Heart left ventricle (tissue), 16 donors: ENCODE results near the gene TBRG1. TPM values are rescaled to one million over a fixed set of nuclear protein-coding genes. Genes with fewer than 3 reads are reported as not detected.

ENCODE experiments used
- ATAC-seq, 4 donors: fragments of 200-7000 bp; cut with Tn5 transposase; one replicate each; pipeline ENCODE4 v1.9.1; 2020 to 2022; ENCODE audit warnings: moderate library complexity in 4 of 4, mild to moderate bottlenecking in 3 of 4, moderate number of reproducible peaks in 1 of 4
- DNase-seq, 5 donors: peaks; one replicate each; pipeline ENCODE4 v3.0.0-alpha.2; 2020
- H3K27ac ChIP-seq, 12 donors: fragments of 200-600 bp; sonication (generic) in 4 of 12; one replicate each; pipeline versions ENCODE4 v1.5.0 to v1.8.0; 2016 to 2022; ENCODE audit warnings: mild to moderate bottlenecking in 2 of 12
- H3K27me3 ChIP-seq, 9 donors: fragments of 200-600 bp; sonication (generic) in 2 of 9; one replicate each; pipeline versions ENCODE4 v1.5.1 to v1.8.0; 2016 to 2022; ENCODE audit warnings: mild to moderate bottlenecking in 3 of 9
- H3K36me3 ChIP-seq, 9 donors: fragments of 200-600 bp; sonication (generic) in 2 of 9; one replicate each; pipeline versions ENCODE4 v1.5.0 to v1.8.0; 2018 to 2022; ENCODE audit warnings: mild to moderate bottlenecking in 2 of 9
- H3K4me1 ChIP-seq, 12 donors: fragments of 200-600 bp; sonication (generic) in 4 of 12; one replicate each; pipeline versions ENCODE4 v1.5.0 to v1.8.0; 2016 to 2022; ENCODE audit warnings: mild to moderate bottlenecking in 3 of 12
- H3K4me3 ChIP-seq, 12 donors: fragments of 200-600 bp; sonication (generic) in 4 of 12; one replicate each; pipeline versions ENCODE4 v1.5.0 to v1.8.0; 2017 to 2022; ENCODE audit warnings: mild to moderate bottlenecking in 9 of 12, moderate library complexity in 4 of 12
- H3K9me3 ChIP-seq, 12 donors: fragments of 200-600 bp; sonication (generic) in 4 of 12; one replicate each; pipeline versions ENCODE4 v1.5.0 to v1.8.0; 2016 to 2022; ENCODE audit warnings: mild to moderate bottlenecking in 1 of 12
- POLR2A ChIP-seq, 2 donors: fragments of 450-650 bp; IDR thresholded peaks; one replicate each; pipeline ENCODE4 v1.6.1; 2017; ENCODE audit warnings: antibody characterized with exemption in 2 of 2, mild to moderate bottlenecking in 2 of 2, moderate library complexity in 2 of 2
- WGBS, 4 donors: extraction: QIAGEN DNeasy Blood & Tissue Kit in 2 of 4; methylation state at CpG; one replicate each; pipeline versions ENCODE4 v1.1.5 to v1.1.7; 2013 to 2018; 5-methylcytosine and 5-hydroxymethylcytosine counted together
- intact Hi-C, 10 donors: fragments of 100-400 bp; cut with DNase I; formaldehyde crosslinking; loops; one replicate each; pipeline versions ENCODE4 v1.11.1 to v1.14.2; 2022
- polyA plus RNA-seq, 2 donors: library from polyadenylated mRNA; stranded (reverse); fragments of 200-250 nt; gene quantifications; one replicate each; pipeline ENCODE4 v1.2.3, GENCODE V29; 2013
- total RNA-seq, 9 donors: library from RNA; depleted of rRNA in 2 of 9; stranded (reverse); fragments of >200 nt in 2 of 9; fragmentation: NEBNext Ultra II Directional in 3 of 9; extraction: Animal tissue kit (Norgen Biotek cat#: 25700) in 3 of 9; gene quantifications; one replicate each; pipeline versions ENCODE4 v1.1.0 to v1.2.4, GENCODE V29; 2016 to 2023
- TF ChIP-seq, protein P1 (sequence below), 12 donors: fragments of 200-600 bp; sonication (generic) in 4 of 12; IDR thresholded peaks; one replicate each; pipeline versions ENCODE4 v1.5.0 to v1.8.0; 2018 to 2022; ENCODE audit warnings: antibody characterized with exemption in 12 of 12, mild to moderate bottlenecking in 5 of 12
- donor health status: ischemic (EF 13 %, LVEDD 7.1; RV severe dilation, severe dysfunction).
- donor health status: healthy with polysubstance abuse.
- donor health status: DM: no; HTN: yes; CAD: no.
- donor health status: DM: no; HTN: no; CAD: no.
- donor health status: ischemic (EF 25% LVEDD 6.9; RV normal size, moderate dysfunction).
- donor health status: ischemic (EF 25% LVEDD 5.7; RV mildly dilated, moderate dysfunction).
- donor health status: healthy.
- donor health status: DM: yes; HTN: yes; CAD: no.
- donor health status: ischemic (EF 35%, LVEDD 5.7; RV mildly dilated, moderate dysfunction).
- donor health status: nonischemic (EF 11% LVEDD 7.7; RV severe dilation, severe dysfunction).
- donor health status: DM: yes; HTN: yes; CAD: no.
- donor health status: PGD.
- donor health status: ischemic (EF 29% LVEDD 5.4; RV normal size, mild dysfunction).
- donor health status: nonischemic (EF 23%, LVEDD 6.1; RV moderate dilation, normal function).

Gene TBRG1
- total and polyA plus RNA-seq, 11 donors: 12.0 to 27.2 (median 19.8) TPM

DNA sequence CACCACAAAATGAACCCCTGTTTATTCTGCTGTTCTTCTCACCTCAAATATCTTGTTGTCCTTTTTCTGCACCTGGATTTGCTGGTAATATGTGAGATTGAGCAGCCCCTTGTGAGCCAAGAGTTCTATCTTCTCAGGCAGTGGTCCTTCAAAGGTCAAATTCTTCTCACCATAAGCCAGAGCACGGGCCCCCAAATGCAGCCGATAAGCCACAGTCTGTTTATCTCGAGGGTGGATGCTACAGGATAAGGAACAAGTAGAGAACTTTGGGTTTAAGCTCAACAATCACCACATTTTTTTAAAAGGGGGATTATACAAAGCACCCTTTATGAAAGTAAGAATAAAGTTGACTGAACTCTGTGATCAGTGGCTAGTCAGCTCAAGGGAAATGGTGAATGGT lies 15.8 kb downstream of the TBRG1 start:
- no peaks in the 10 kb centered on the region for H3K9me3 ChIP-seq
- H3K4me3 ChIP-seq: no peak overlapping the region
- ATAC-seq: no peak
- no peaks in the 10 kb centered on the region for H3K27me3 ChIP-seq
- H3K36me3 ChIP-seq: peaks cover 0 to 66% (median 60%) of the 10 kb centered on the region in 9 donors
- H3K4me1 ChIP-seq: peaks cover 0 to under 1% (median 0%) of the 10 kb centered on the region in 12 donors
- intact Hi-C loops: no loop called here
- TF ChIP-seq, protein P1, sequence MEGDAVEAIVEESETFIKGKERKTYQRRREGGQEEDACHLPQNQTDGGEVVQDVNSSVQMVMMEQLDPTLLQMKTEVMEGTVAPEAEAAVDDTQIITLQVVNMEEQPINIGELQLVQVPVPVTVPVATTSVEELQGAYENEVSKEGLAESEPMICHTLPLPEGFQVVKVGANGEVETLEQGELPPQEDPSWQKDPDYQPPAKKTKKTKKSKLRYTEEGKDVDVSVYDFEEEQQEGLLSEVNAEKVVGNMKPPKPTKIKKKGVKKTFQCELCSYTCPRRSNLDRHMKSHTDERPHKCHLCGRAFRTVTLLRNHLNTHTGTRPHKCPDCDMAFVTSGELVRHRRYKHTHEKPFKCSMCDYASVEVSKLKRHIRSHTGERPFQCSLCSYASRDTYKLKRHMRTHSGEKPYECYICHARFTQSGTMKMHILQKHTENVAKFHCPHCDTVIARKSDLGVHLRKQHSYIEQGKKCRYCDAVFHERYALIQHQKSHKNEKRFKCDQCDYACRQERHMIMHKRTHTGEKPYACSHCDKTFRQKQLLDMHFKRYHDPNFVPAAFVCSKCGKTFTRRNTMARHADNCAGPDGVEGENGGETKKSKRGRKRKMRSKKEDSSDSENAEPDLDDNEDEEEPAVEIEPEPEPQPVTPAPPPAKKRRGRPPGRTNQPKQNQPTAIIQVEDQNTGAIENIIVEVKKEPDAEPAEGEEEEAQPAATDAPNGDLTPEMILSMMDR (IDR thresholded peaks at IDR 0.05): no peak
- no peak overlapping the region for H3K27ac ChIP-seq
- WGBS, 4 donors: 64 to 79% (median 68%) methylated on average over 3 of the region's 3 CpGs
- no peak for DNase-seq

DNA sequence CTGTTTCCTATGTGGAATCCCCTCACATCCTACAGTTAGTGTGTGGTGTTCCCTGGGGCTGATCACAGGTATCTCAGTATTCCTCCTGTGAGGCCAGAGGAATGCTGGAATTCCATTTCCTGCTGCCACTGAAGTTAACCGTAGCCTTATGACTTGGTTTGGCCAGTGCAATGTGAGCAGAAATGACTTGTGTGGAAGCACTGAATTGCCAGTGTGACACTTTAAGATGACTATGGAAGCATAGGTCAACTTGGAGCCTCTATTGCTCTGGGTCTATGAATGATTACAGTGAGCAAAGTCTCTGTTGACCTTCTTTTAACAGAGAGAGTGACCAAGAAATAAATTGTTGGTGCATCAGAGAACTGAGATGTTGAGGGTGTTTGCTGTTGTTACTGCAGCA lies 16.5 kb downstream of the TBRG1 start:
- no peak for DNase-seq
- 43 to 78% (median 74%) methylated on average over 1 of the region's 1 CpG for WGBS, 4 donors
- TF ChIP-seq POLR2A (IDR thresholded peaks at IDR 0.05): no peak
- TF ChIP-seq, protein P1 (IDR thresholded peaks at IDR 0.05): no peak
- H3K9me3 ChIP-seq: no peaks in the 10 kb centered on the region
- ATAC-seq: no peak
- no peaks in the 10 kb centered on the region for H3K27me3 ChIP-seq
- peaks cover 0 to 59% (median 53%) of the 10 kb centered on the region in 9 donors for H3K36me3 ChIP-seq
- no peak overlapping the region for H3K27ac ChIP-seq
- H3K4me3 ChIP-seq: no peak overlapping the region
- peaks cover 0 to 5% (median 0%) of the 10 kb centered on the region in 12 donors for H3K4me1 ChIP-seq
- intact Hi-C loops: no loop called here

DNA sequence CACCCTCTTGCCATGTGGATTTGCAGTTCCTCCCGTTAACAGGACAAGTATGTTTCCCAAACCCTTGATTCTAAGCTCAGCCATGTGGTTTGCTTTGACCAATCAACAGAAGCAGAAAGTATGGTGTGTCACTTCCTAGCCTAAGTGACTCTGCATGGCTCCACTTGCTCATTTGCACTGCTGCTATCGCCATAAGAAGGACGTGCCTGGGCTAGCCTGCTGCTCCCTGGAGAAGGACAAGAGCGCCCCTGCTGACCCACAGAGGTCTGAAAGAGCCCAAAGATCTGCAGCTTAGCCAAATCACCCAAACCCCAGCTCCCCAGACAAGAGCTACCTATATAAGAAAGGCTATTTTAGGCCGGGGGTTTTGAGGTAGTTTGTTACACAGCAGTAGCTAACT lies 18.0 kb downstream of the TBRG1 start:
- WGBS, 4 donors: 86 to 93% (median 89%) methylated on average over 5 of the region's 5 CpGs
- DNase-seq (no peak), ATAC-seq (no peak)
- Histone ChIP-seq H3K4me3 (no peak overlapping the region), H3K36me3 (peaks cover 0 to 45% (median 39%) of the 10 kb centered on the region in 9 donors), H3K27me3 (no peaks in the 10 kb centered on the region), H3K9me3 (no peaks in the 10 kb centered on the region), H3K27ac (no peak overlapping the region), H3K4me1 (peaks cover 0 to 12% (median 2%) of the 10 kb centered on the region in 12 donors)
- intact Hi-C loops: loop anchor here in 3 of 10 donors (5.0 kb wide), 1 partner anchor 197 kb away; no protein-coding TSS in a partner anchor
- TF ChIP-seq POLR2A (IDR thresholded peaks at IDR 0.05): no peak
- TF ChIP-seq, protein P1 (IDR thresholded peaks at IDR 0.05): no peak

DNA sequence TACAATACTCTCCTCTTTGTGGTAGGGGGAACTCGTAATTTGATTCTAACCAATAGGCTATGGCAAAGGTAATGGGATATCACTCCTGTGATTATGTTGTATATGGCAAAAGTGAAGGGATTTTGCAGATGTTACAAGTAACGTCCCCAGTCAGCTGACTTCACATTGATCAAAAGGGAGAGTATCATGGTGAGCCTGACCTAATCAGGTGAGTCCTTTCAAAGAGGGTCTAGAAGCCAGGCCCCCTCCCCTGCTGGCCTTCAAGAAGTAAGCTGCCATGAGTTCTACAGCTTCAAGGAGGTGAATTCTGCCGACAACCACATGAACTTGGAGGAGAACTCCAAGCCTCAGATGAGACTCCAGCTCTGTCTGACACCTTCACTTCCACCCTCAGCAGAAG lies 20.0 kb downstream of the TBRG1 start:
- Histone ChIP-seq H3K27me3 (no peaks in the 10 kb centered on the region), H3K4me1 (peaks cover 0 to 12% (median 2%) of the 10 kb centered on the region in 12 donors), H3K36me3 (peaks cover 0 to 30% (median 22%) of the 10 kb centered on the region in 9 donors), H3K4me3 (no peak overlapping the region), H3K27ac (no peak overlapping the region), H3K9me3 (no peaks in the 10 kb centered on the region)
- intact Hi-C loops: loop anchor here in 3 of 10 donors (5.0 kb wide), 1 partner anchor 195 kb away; no protein-coding TSS in a partner anchor
- DNase-seq (no peak), ATAC-seq (no peak)
- TF ChIP-seq, protein P1 (IDR thresholded peaks at IDR 0.05): no peak
- TF ChIP-seq POLR2A (IDR thresholded peaks at IDR 0.05): no peak
- WGBS, 4 donors: 89 to 97% (median 92%) methylated on average over 3 of the region's 3 CpGs
